MCF 10A (cell line): ENCODE data around the gene EIF1AD. TPM values are rescaled to one million over a fixed set of nuclear protein-coding genes. Genes with fewer than 3 reads are reported as not detected.

ENCODE experiments used
- BruUV-seq: library from RNA; stranded (reverse); fragments of 400-500 nt; replicated peaks from 2 replicates; lab custom pipeline; 2021; lab: Mats Ljungman, UMichigan
- CTCF ChIA-PET: fragments of 300-600 bp; sonication (Branson Sonifier 250); formaldehyde crosslinking; extraction: SDS; loops from one replicate; lab custom pipeline; 2021; ENCODE audit warnings: antibody characterized with exemption, inconsistent platforms; lab: Yijun Ruan, JAX
- POLR2A ChIA-PET: fragments of 300-600, 350-650 bp; sonication (Branson Sonifier 250); formaldehyde crosslinking; extraction: SDS; loops from one replicate; lab custom pipeline; 2020; ENCODE audit warnings: antibody characterized with exemption, inconsistent platforms; lab: Yijun Ruan, JAX
- DNase-seq: peaks from one replicate; pipeline ENCODE4 v3.0.0-alpha.2; 2018; ENCODE audit not compliant: unreplicated experiment
- H3K27ac Mint-ChIP-seq: one replicate; pipeline ENCODE4 v1.8.0; 2022; ENCODE audit warnings: mild to moderate bottlenecking, low read depth, mixed read lengths; ENCODE audit not compliant: unreplicated experiment
- H3K27me3 Mint-ChIP-seq: one replicate; pipeline ENCODE4 v1.8.0; 2022; ENCODE audit warnings: mixed read lengths; ENCODE audit not compliant: insufficient read depth, unreplicated experiment
- H3K36me3 Mint-ChIP-seq: one replicate; pipeline ENCODE4 v1.8.0; 2022; ENCODE audit warnings: mild to moderate bottlenecking, moderate library complexity, mixed read lengths; ENCODE audit not compliant: insufficient read depth, unreplicated experiment
- H3K4me1 Mint-ChIP-seq: one replicate; pipeline ENCODE4 v1.8.0; 2022; ENCODE audit warnings: mixed read lengths; ENCODE audit not compliant: insufficient read depth, unreplicated experiment
- H3K4me3 Mint-ChIP-seq: one replicate; pipeline ENCODE4 v1.8.0; 2022; ENCODE audit warnings: mild to moderate bottlenecking, moderate library complexity, mixed read lengths; ENCODE audit not compliant: unreplicated experiment
- H3K9me3 Mint-ChIP-seq: one replicate; pipeline ENCODE4 v1.8.0; 2022; ENCODE audit warnings: mixed read lengths; ENCODE audit not compliant: unreplicated experiment
- CTCF ChIP-seq: fragments of 200-600 bp; IDR thresholded peaks from one replicate; pipeline ENCODE4 v1.8.0; 2022; ENCODE audit warnings: antibody characterized with exemption, mild to moderate bottlenecking; ENCODE audit not compliant: unreplicated experiment
- intact Hi-C: fragments of 100-400 bp; cut with micrococcal nuclease; formaldehyde crosslinking; loops from 2 replicates; pipeline ENCODE4 v1.14.1; 2022
- total RNA-seq: library from RNA; stranded (reverse); gene quantifications from 2 replicates; pipeline ENCODE4 v1.2.3, GENCODE V29; 2022

Gene EIF1AD
- total RNA-seq, 1 experiment from 2014 or later, result 21.7 TPM

- DNase-seq, result peak; percentile 45
- CTCF ChIA-PET, result interaction anchor here (0.6 to 1.5 kb wide), 8 partner anchors 19 to 438 kb away, joined by 3 to 5 read pairs (median 3); partner anchors contain the start of gene FIBP
- POLR2A ChIA-PET, result interaction anchor here (0.6 to 2.9 kb wide), 29 partner anchors 9 to 1336 kb away, joined by 3 to 42 read pairs (median 4); partner anchors contain the start of genes BRMS1, C11orf68, CCDC85B and CFL1
- BruUV-seq, result no TSS peak
- H3K4me3 Mint-ChIP-seq, result peak overlapping the region; percentile 97
- peaks cover 64% of the 10 kb centered on the region for H3K36me3 Mint-ChIP-seq
- H3K4me1 Mint-ChIP-seq, result no peaks in the 10 kb centered on the region
- H3K27me3 Mint-ChIP-seq, result no peaks in the 10 kb centered on the region
- intact Hi-C loops, result loop anchor here (10.0 kb wide), 1 partner anchor 52 kb away; the partner anchor contains the start of gene SF3B2
- no peak for TF ChIP-seq CTCF
- peak overlapping the region; percentile 96 for H3K27ac Mint-ChIP-seq
- H3K9me3 Mint-ChIP-seq, result no peaks in the 10 kb centered on the region
These were observed 780 bp upstream of the EIF1AD start for GRCh38 chr11:66002648-66003225.

GRCh38 chr11:65997286-65997685 lies 4.7 kb downstream of the EIF1AD start:
- Mint-ChIP-seq H3K36me3 (peaks cover 53% of the 10 kb centered on the region), H3K4me1 (no peaks in the 10 kb centered on the region), H3K27ac (no peak overlapping the region), H3K9me3 (no peaks in the 10 kb centered on the region), H3K4me3 (no peak overlapping the region), H3K27me3 (no peaks in the 10 kb centered on the region)
- no peak for TF ChIP-seq CTCF
- intact Hi-C loops, result no loop called here
- CTCF ChIA-PET, result interaction anchor here (0.6 kb wide), 2 partner anchors 49 to 112 kb away, joined by 3 read pairs; no protein-coding TSS in a partner anchor
- POLR2A ChIA-PET, result no interaction called here
- no TSS peak for BruUV-seq
- DNase-seq, result no peak

GRCh38 chr11:65992056-65992455 lies 9.9 kb downstream of the EIF1AD start:
- H3K9me3 Mint-ChIP-seq, result no peaks in the 10 kb centered on the region
- ChIA-PET CTCF (interaction anchor here (0.6 to 12.8 kb wide), 5 partner anchors 19 to 143 kb away, joined by 3 to 203 read pairs (median 4); partner anchors contain the start of genes CCDC85B and FIBP), POLR2A (interaction anchor here (0.7 to 2.3 kb wide), 4 partner anchors 10 to 134 kb away, joined by 3 to 7 read pairs (median 6); partner anchors contain the start of genes BANF1, CCDC85B, CFL1 and EIF1AD)
- H3K27ac Mint-ChIP-seq, result no peak overlapping the region
- H3K4me3 Mint-ChIP-seq, result no peak overlapping the region
- intact Hi-C loops, result no loop called here
- BruUV-seq, result no TSS peak
- no peak for TF ChIP-seq CTCF
- no peak for DNase-seq
- peaks cover 23% of the 10 kb centered on the region for H3K36me3 Mint-ChIP-seq
- peaks cover 5% of the 10 kb centered on the region for H3K4me1 Mint-ChIP-seq
- H3K27me3 Mint-ChIP-seq, result no peaks in the 10 kb centered on the region

- ChIA-PET POLR2A (interaction anchor here (1.0 to 1.5 kb wide), 3 partner anchors 99 to 278 kb away, joined by 4 to 8 read pairs (median 4); no protein-coding TSS in a partner anchor), CTCF (interaction anchor here (0.6 to 12.8 kb wide), 24 partner anchors 10 to 313 kb away, joined by 3 to 203 read pairs (median 3); partner anchors contain the start of genes CCDC85B, FIBP, KAT5 and MUS81)
- Mint-ChIP-seq H3K27me3 (no peaks in the 10 kb centered on the region), H3K27ac (no peak overlapping the region), H3K9me3 (no peaks in the 10 kb centered on the region), H3K4me3 (no peak overlapping the region), H3K4me1 (peaks cover 5% of the 10 kb centered on the region), H3K36me3 (peaks cover 18% of the 10 kb centered on the region)
- TF ChIP-seq CTCF, result peak; percentile 93
- no TSS peak for BruUV-seq
- intact Hi-C loops, result loop anchor here (1.0 kb wide), 7 partner anchors 33 to 278 kb away; partner anchors contain the start of genes AP5B1, C11orf68, DRAP1 and FIBP
- DNase-seq, result peak; percentile 96
These were observed 13.0 kb downstream of the EIF1AD start for GRCh38 chr11:65988791-65989592.
